Muscle of back (tissue), 13 donors: ENCODE results near the gene BPIFA1. TPM values are rescaled to one million over a fixed set of nuclear protein-coding genes. Genes with fewer than 3 reads are reported as not detected.

Source experiments
- DNase-seq, 3 donors: peaks; one replicate each; pipeline versions ENCODE4 v3.0.0 to v3.0.0-alpha.2; 2013
- long read RNA-seq, 9 donors: transcript quantifications; one replicate each; lab custom pipeline, GENCODE V29; 2026
- polyA plus RNA-seq, 10 donors: library from polyadenylated mRNA; unstranded; fragments of 120-200 nt; gene quantifications; one replicate each; pipeline ENCODE4 v1.2.1, GENCODE V29; 2013; ENCODE audit not compliant: insufficient read length in 10 of 10

Gene BPIFA1
- polyA plus RNA-seq: under 1 TPM in 1 of 10 donors, not detected in 9; 0.18 TPM
- long read RNA-seq, donor 1: 0 reads
- long read RNA-seq, donor 2: 0 reads
- long read RNA-seq, donor 3: 0 reads
- long read RNA-seq, donor 4: 0 reads
- long read RNA-seq, donor 5: 0 reads
- long read RNA-seq, donor 6: 0 reads
- long read RNA-seq, donor 7: 0 reads
- long read RNA-seq, donor 8: 0 reads
- long read RNA-seq, donor 9: 0 reads

DNA sequence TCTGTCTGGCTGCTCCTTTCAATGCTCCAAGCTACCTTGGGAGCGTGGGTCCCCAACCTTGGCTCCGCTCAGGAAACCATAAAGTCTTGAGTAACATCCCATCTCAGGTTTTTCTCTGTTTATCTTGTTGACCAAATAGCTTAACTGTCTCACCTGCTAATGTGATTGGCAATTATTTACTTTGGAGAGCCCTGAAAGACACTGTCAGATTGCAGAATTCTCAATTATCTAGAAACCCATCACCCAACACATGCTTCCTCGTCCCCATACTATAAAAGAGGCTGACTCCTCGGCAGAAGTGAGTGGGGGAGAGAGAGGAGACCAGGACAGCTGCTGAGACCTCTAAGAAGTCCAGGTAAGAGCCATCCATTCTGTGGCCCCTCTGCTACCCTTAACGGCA lies at the start of gene BPIFA1:
BPIFA1 (plus strand) TSS at position 301 of the 400 bp plus-strand sequence. CDS start 1,716 bp downstream, outside the sequence.
- no peak for DNase-seq

DNA sequence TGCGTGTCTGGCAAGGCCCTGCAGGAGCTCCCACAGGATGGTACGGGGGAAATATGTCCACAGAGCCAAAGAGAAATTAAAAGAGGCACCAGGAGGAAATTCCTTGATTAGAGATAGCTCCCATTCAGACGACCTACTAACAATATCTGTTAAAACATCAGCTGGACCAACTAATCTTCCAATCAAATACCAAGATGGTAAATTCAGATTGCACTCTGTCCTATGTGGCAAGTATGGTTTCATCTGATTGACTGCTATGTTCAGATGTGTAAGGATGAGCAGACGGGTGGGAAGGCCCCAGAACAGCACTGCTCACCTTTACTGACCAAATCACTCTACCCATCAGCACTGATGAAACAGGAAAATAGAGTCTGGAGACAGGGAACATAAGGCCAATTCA lies 48.3 kb upstream of the BPIFA1 start:
- no peak for DNase-seq

DNA sequence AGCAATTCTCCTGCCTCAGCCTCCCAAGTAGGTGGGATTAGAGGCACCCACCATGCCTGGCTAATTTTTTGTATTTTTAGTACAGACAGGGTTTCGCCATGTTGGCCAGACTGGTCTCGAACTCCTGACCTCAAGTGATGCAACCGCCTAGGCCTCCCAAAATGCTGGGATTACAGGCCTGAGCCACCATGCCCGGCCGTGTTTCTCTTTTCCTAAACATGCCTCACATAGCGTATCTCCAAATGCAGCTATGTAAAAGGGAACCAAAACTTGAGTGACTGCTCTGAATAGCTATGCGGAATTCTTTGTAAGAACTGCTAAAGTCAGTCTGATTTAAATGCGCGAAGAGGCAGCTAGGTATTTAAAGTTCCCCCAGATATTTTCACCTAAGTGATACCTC lies 47.4 kb upstream of the BPIFA1 start:
- DNase-seq: no peak

GRCh38 chr20:33191484-33191883 lies 44.3 kb upstream of the BPIFA1 start:
- no peak for DNase-seq

DNA sequence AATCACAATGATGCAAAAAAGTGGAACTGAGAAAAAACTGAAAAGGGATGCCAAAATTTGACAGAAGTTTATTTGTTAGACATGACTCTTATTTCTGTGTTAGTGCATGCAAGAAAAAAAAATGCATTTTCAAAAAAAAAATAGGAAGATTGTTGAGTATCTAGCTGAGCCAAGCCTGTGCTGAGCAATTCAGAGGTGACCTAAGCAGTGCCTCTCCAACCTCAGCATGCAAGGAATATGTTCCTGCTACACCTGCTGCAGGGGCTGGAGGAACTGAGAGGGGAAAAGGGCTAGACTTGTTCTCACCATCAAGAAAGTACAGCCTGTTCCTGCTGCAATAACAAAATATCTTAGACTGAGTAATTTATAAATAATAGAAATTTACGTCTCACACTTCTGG lies 43.8 kb upstream of the BPIFA1 start:
- no peak for DNase-seq

DNA sequence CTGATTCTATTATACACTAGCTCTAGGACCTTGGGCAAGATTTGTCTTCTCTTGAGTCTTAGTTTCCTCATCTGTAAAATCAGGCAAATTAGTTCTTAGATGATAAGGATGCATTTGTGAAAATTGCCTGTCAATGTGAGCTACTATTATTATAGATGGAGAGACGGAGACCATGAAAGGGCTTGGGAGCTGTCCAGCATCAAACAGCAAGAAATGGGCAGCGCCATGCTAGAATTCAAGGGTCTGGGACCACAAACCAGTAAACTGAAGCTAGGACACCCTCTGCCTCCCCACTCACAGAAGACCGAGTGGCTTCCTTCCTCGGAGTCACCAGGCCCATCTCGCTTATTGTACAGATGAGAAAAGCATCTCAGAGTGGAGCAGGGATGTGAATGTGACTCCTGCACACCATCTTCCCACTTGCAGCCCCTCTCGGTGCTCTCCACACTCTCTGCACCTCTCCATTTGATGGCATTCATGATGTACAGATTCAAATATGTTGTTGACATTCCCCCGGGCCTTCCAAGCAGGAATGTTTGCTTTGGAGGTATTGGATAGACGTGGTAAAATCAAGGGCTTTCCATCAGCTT lies 42.8 kb upstream of the BPIFA1 start:
- peak in 1 of 3 donors; percentile 3 for DNase-seq

- DNase-seq: no peak
Measured at GRCh38 chr20:33199026-33199425, 36.8 kb upstream of the BPIFA1 start.

GRCh38 chr20:33202451-33202850 lies 33.3 kb upstream of the BPIFA1 start:
- no peak for DNase-seq

- DNase-seq: no peak
Measured at GRCh38 chr20:33203444-33203843, 32.4 kb upstream of the BPIFA1 start.

- peak; percentile 62 to 87 (median 83) for DNase-seq
Measured at GRCh38 chr20:33209789-33210188, 26.0 kb upstream of the BPIFA1 start.

- no peak for DNase-seq
Measured at GRCh38 chr20:33210371-33210770, 25.4 kb upstream of the BPIFA1 start.

- peak in 2 of 3 donors; percentile 8 to 16 for DNase-seq
Measured at GRCh38 chr20:33211817-33212424, 23.9 kb upstream of the BPIFA1 start.

GRCh38 chr20:33217052-33217451 lies 18.7 kb upstream of the BPIFA1 start, which contains the start of gene BPIFA3:
BPIFA3 (plus strand) TSS chr20:33217352; CDS start chr20:33217537, 185 bp downstream.
- no peak for DNase-seq

GRCh38 chr20:33224399-33224798 lies 11.4 kb upstream of the BPIFA1 start:
- DNase-seq: no peak

DNA sequence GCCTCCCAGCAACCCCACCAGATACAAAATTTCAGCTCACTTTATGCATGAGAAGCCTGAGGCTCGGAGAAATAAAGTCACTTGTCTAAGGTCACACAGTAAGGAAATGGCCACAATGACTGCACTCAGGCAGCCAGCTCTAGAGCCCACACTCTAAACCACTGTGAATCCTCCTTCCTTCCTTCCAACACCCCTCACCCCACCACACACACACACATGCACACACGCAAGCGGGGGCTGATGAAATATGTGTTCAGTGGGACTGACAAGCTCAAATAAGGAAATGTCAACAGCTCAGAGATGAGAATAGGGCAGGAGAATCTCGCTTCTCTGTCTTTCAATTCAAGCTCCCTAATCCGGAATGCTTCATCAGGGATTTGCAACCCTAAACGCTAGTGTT lies 6.0 kb upstream of the BPIFA1 start:
- DNase-seq: no peak

GRCh38 chr20:33231237-33231636 lies 4.6 kb upstream of the BPIFA1 start:
- no peak for DNase-seq

DNA sequence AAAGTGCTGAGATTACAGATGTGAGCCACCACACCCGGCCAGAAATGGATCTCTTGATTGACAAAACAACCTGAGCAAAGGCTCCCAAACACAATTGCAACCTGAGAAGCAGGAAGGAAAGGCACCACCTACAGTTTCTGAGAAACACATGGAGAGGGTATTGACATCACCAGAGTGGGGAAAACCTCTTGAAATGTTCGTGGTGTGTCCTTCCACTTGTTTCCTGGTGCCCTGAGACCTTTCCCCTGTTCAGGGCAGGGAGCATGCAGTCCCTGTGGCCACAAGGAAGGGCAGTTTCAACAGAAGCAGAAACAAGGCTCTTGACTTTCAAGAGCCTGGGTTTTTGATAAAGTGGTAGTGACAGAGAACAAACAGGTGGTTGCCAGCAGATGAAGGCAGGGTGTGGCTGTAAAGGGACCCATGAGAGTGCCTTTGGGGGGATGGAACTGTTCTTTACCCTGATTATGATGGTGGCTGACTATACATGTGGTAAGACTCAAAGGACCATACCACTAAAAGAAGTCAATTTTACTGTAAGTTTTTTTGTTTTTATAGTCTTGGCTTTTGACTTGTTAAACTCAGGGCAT lies 3.2 kb upstream of the BPIFA1 start:
- DNase-seq: no peak

- DNase-seq: no peak
Measured at GRCh38 chr20:33233129-33233774, 2.5 kb upstream of the BPIFA1 start.

- DNase-seq: no peak
Measured at GRCh38 chr20:33234050-33234449, 1.7 kb upstream of the BPIFA1 start.

GRCh38 chr20:33236351-33236750 lies 555 bp downstream of the BPIFA1 start:
- DNase-seq: no peak

DNA sequence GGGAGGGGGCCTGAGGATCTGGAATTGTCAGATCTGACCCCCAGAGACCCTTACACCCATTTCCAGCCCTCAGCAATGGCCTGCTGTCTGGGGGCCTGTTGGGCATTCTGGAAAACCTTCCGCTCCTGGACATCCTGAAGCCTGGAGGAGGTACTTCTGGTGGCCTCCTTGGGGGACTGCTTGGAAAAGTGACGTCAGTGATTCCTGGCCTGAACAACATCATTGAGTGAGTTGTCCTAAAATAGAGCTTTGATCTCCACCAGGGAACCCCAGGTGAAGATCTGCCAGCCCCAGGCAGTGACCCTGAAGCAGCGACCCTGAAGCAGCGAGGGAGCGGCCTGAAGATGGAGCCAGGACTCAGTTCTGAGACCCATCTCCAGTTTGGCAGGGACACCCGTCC lies 2.2 kb downstream of the BPIFA1 start:
- DNase-seq: no peak

GRCh38 chr20:33239418-33239817 lies 3.6 kb downstream of the BPIFA1 start:
- DNase-seq: no peak
